ENCODE results near the gene HHAT.

The HHAT gene

DNA sequence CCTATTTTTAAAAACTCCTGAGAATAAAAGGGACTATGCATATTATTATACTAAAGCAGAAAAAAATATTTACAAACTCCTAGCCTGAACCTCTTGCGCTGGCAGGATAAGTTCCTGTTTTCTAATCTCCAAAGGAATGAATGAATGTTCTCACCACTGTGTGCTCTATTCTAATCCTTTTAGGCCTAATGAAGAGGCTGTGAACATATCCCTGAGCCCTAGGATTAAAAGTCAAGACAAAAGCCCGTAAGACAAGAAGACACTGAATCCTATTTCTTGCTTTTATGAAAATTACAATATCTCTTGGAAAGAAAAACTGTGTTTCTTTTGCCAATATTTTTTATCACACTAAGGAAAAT lies 317.5 kb downstream of the HHAT start:
- Histone ChIP-seq H3K27me3 (replicated peaks; ENCODE audit: control insufficient read depth, insufficient read depth, low read length) (no peaks in the 10 kb centered on the region), H3K36me3 (ENCODE audit: control insufficient read depth, insufficient read depth, low read length) (no peaks in the 10 kb centered on the region), H3K4me3 (replicated peaks; ENCODE audit: low read depth, low read length) (no peak overlapping the region)
- DNase-seq (ENCODE audit: extremely low read depth, insufficient read length), result no peak
- TF ChIP-seq, protein P1, sequence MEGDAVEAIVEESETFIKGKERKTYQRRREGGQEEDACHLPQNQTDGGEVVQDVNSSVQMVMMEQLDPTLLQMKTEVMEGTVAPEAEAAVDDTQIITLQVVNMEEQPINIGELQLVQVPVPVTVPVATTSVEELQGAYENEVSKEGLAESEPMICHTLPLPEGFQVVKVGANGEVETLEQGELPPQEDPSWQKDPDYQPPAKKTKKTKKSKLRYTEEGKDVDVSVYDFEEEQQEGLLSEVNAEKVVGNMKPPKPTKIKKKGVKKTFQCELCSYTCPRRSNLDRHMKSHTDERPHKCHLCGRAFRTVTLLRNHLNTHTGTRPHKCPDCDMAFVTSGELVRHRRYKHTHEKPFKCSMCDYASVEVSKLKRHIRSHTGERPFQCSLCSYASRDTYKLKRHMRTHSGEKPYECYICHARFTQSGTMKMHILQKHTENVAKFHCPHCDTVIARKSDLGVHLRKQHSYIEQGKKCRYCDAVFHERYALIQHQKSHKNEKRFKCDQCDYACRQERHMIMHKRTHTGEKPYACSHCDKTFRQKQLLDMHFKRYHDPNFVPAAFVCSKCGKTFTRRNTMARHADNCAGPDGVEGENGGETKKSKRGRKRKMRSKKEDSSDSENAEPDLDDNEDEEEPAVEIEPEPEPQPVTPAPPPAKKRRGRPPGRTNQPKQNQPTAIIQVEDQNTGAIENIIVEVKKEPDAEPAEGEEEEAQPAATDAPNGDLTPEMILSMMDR (IDR thresholded peaks at IDR 0.05; ENCODE audit: insufficient read depth, low read length, poor library complexity, severe bottlenecking), result no peak

- TF ChIP-seq, protein P1 (IDR thresholded peaks at IDR 0.05; ENCODE audit: insufficient read depth, low read length, poor library complexity, severe bottlenecking), result no peak
- Histone ChIP-seq H3K27me3 (replicated peaks; ENCODE audit: control insufficient read depth, insufficient read depth, low read length) (no peaks in the 10 kb centered on the region), H3K36me3 (ENCODE audit: control insufficient read depth, insufficient read depth, low read length) (no peaks in the 10 kb centered on the region), H3K4me3 (replicated peaks; ENCODE audit: low read depth, low read length) (no peak overlapping the region)
- DNase-seq (ENCODE audit: extremely low read depth, insufficient read length), result no peak
These were observed 319.0 kb downstream of the HHAT start for GRCh38 chr1:210647406-210648333.

DNA sequence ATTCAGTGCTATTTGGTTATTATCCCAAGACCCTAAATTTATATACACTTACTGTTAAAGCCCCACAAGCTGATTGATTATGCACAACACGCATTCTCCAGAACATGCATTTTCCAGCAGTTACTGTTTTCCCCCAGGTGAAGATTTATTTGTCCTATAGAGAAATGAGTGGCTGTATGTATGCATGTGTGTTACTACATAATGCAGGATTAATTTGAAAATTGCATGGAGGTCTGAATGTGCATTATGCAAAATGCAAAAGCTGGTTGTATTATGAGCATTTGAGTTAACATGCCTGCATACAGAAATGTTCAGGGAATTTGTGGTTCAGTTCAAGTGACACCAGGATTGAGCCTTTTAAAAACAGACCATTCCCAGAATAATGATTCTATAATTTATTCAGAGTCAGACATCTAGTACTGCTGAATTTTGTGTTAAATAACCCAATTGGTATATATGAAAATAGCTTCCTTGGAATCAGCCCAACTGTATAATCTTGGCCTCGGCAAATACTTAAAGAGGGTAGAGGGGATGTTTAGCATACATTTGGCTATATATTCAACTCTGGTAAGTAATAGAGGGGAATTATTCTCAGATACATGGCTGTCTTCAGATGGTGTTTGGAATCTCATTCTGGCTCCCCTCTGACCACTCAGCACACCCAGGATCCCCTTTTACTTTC lies 320.0 kb downstream of the HHAT start:
- no peak for DNase-seq (ENCODE audit: extremely low read depth, insufficient read length)
- Histone ChIP-seq H3K4me3 (replicated peaks; ENCODE audit: low read depth, low read length) (no peak overlapping the region), H3K36me3 (ENCODE audit: control insufficient read depth, insufficient read depth, low read length) (no peaks in the 10 kb centered on the region), H3K27me3 (replicated peaks; ENCODE audit: control insufficient read depth, insufficient read depth, low read length) (no peaks in the 10 kb centered on the region)
- TF ChIP-seq, protein P1 (IDR thresholded peaks at IDR 0.05; ENCODE audit: insufficient read depth, low read length, poor library complexity, severe bottlenecking), result no peak

DNA sequence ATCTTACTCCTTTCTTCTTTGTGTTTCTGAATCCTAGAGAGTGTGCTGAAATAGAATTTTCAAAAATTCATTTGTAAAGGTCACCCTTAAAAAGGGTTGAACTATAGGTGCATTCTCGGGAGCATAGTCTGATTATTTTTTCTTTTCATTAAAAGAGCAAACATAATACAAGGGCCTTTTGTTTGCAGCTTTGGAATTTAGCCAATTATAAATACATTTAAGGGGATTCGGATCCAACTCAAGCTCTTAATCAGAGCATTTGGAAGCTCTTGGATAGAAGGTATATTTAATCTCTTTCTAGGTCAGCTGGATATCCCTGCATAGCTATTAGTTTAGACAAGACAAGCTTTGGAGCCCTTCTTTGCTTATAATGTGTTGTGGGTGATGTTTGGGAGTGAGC lies 321.7 kb downstream of the HHAT start:
- DNase-seq (ENCODE audit: extremely low read depth, insufficient read length), result no peak
- Histone ChIP-seq H3K36me3 (ENCODE audit: control insufficient read depth, insufficient read depth, low read length) (no peaks in the 10 kb centered on the region), H3K27me3 (replicated peaks; ENCODE audit: control insufficient read depth, insufficient read depth, low read length) (no peaks in the 10 kb centered on the region), H3K4me3 (replicated peaks; ENCODE audit: low read depth, low read length) (no peak overlapping the region)
- TF ChIP-seq, protein P1 (IDR thresholded peaks at IDR 0.05; ENCODE audit: insufficient read depth, low read length, poor library complexity, severe bottlenecking), result no peak

GRCh38 chr1:210652329-210652954 lies 323.7 kb downstream of the HHAT start:
- no peak overlapping the region for H3K4me3 ChIP-seq (replicated peaks; ENCODE audit: low read depth, low read length)
- no peaks in the 10 kb centered on the region for H3K27me3 ChIP-seq (replicated peaks; ENCODE audit: control insufficient read depth, insufficient read depth, low read length)
- no peaks in the 10 kb centered on the region for H3K36me3 ChIP-seq (ENCODE audit: control insufficient read depth, insufficient read depth, low read length)
- TF ChIP-seq, protein P1 (IDR thresholded peaks at IDR 0.05; ENCODE audit: insufficient read depth, low read length, poor library complexity, severe bottlenecking), result no peak
- no peak for DNase-seq (ENCODE audit: extremely low read depth, insufficient read length)
